Measurements from ENCODE around the gene TMEM164. TPM values are rescaled to one million over a fixed set of nuclear protein-coding genes. Genes with fewer than 3 reads are reported as not detected.

Gene TMEM164
- total RNA-seq, 1 experiment from 2014 or later, result 32.6 TPM

GRCh38 chrX:110182865-110183264, 180.0 kb downstream of the TMEM164 start:
- TF ChIP-seq CTCF (IDR thresholded peaks at IDR 0.05; ENCODE audit: unreplicated experiment), result no peak
- H3K27ac Mint-ChIP-seq (ENCODE audit: unreplicated experiment), result no peak overlapping the region
- peaks cover 37% of the 10 kb centered on the region for H3K4me1 Mint-ChIP-seq (ENCODE audit: low read depth, unreplicated experiment)
- peaks cover 9% of the 10 kb centered on the region for H3K36me3 Mint-ChIP-seq (ENCODE audit: insufficient read depth, unreplicated experiment)
- H3K27me3 Mint-ChIP-seq (ENCODE audit: unreplicated experiment), result no peaks in the 10 kb centered on the region
- no peaks in the 10 kb centered on the region for H3K9me3 Mint-ChIP-seq (ENCODE audit: low read depth, unreplicated experiment)
- no peak overlapping the region for H3K4me3 Mint-ChIP-seq (ENCODE audit: low read depth, unreplicated experiment)
- no TSS peak for BruUV-seq (replicated peaks)
- DNase-seq, result no peak
- intact Hi-C loops (cut with micrococcal nuclease; ENCODE audit: unreplicated experiment), result no loop called here
- CTCF ChIA-PET, result interaction anchor here (1.2 kb wide), 1 partner anchor 33 kb away, joined by 3 read pairs; no protein-coding TSS in a partner anchor

GRCh38 chrX:110183314-110183713, 180.4 kb downstream of the TMEM164 start:
- Mint-ChIP-seq H3K27me3 (ENCODE audit: unreplicated experiment) (no peaks in the 10 kb centered on the region), H3K4me1 (ENCODE audit: low read depth, unreplicated experiment) (peaks cover 37% of the 10 kb centered on the region)
- intact Hi-C loops (cut with micrococcal nuclease; ENCODE audit: unreplicated experiment), result no loop called here

GRCh38 chrX:110188701-110189558, 186.0 kb downstream of the TMEM164 start:
- BruUV-seq (replicated peaks), result no TSS peak
- Mint-ChIP-seq H3K4me1 (ENCODE audit: low read depth, unreplicated experiment) (peaks cover 9% of the 10 kb centered on the region), H3K9me3 (ENCODE audit: low read depth, unreplicated experiment) (no peaks in the 10 kb centered on the region), H3K27ac (ENCODE audit: unreplicated experiment) (no peak overlapping the region), H3K27me3 (ENCODE audit: unreplicated experiment) (no peaks in the 10 kb centered on the region), H3K36me3 (ENCODE audit: insufficient read depth, unreplicated experiment) (peaks cover 13% of the 10 kb centered on the region), H3K4me3 (ENCODE audit: low read depth, unreplicated experiment) (no peak overlapping the region)
- DNase-seq, result no peak
- CTCF ChIA-PET, result no interaction called here
- intact Hi-C loops (cut with micrococcal nuclease; ENCODE audit: unreplicated experiment), result no loop called here
- TF ChIP-seq CTCF (IDR thresholded peaks at IDR 0.05; ENCODE audit: unreplicated experiment), result no peak

More at GRCh38 chrX:110183314-110183713, 180.4 kb downstream of the TMEM164 start:
- Mint-ChIP-seq H3K27ac (ENCODE audit: unreplicated experiment) (no peak overlapping the region), H3K9me3 (ENCODE audit: low read depth, unreplicated experiment) (no peaks in the 10 kb centered on the region), H3K4me3 (ENCODE audit: low read depth, unreplicated experiment) (no peak overlapping the region), H3K36me3 (ENCODE audit: insufficient read depth, unreplicated experiment) (peaks cover 9% of the 10 kb centered on the region)
- BruUV-seq (replicated peaks), result no TSS peak
- TF ChIP-seq CTCF (IDR thresholded peaks at IDR 0.05; ENCODE audit: unreplicated experiment), result no peak
- DNase-seq, result no peak
- CTCF ChIA-PET, result no interaction called here

GRCh38 chrX:110192516-110192915, 189.6 kb downstream of the TMEM164 start:
- CTCF ChIA-PET, result no interaction called here
- no TSS peak for BruUV-seq (replicated peaks)
- no peak for DNase-seq
- Mint-ChIP-seq H3K27ac (ENCODE audit: unreplicated experiment) (no peak overlapping the region), H3K4me1 (ENCODE audit: low read depth, unreplicated experiment) (peaks cover 9% of the 10 kb centered on the region), H3K9me3 (ENCODE audit: low read depth, unreplicated experiment) (no peaks in the 10 kb centered on the region), H3K27me3 (ENCODE audit: unreplicated experiment) (no peaks in the 10 kb centered on the region), H3K4me3 (ENCODE audit: low read depth, unreplicated experiment) (no peak overlapping the region), H3K36me3 (ENCODE audit: insufficient read depth, unreplicated experiment) (peaks cover 10% of the 10 kb centered on the region)
- intact Hi-C loops (cut with micrococcal nuclease; ENCODE audit: unreplicated experiment), result no loop called here
- no peak for TF ChIP-seq CTCF (IDR thresholded peaks at IDR 0.05; ENCODE audit: unreplicated experiment)
